ENCODE measurements around the gene KIF5A. TPM values are rescaled to one million over a fixed set of nuclear protein-coding genes. Genes with fewer than 3 reads are reported as not detected.

Gene KIF5A
- total and polyA plus RNA-seq, 2 of the 13 experiments (the other 11 are each of a cell fraction or from before 2014, with no cell fraction given) = 1.6 to 11.9 TPM

- no peak for TF ChIP-seq GPBP1L1 (CRISPR knock-in tag; IDR thresholded peaks at IDR 0.05)
- no peak for TF ChIP-seq CENPX (CRISPR knock-in tag; IDR thresholded peaks at IDR 0.05)
- TF ChIP-seq REXO4 (CRISPR knock-in tag; IDR thresholded peaks at IDR 0.05; ENCODE audit: borderline replicate concordance) = no peak
- TF ChIP-seq MYPOP (CRISPR knock-in tag; IDR thresholded peaks at IDR 0.05) = peak; percentile 55; the same call in 1 of the 2 replicates
- 0 out of 2 replicates have a peak, but pooled peaks have one; percentile 45 for TF ChIP-seq DZIP1 (CRISPR knock-in tag; IDR thresholded peaks at IDR 0.05)
- TF ChIP-seq PHF8 (CRISPR knock-in tag; IDR thresholded peaks at IDR 0.05) = peak; percentile 74; the same call in 1 of the 2 replicates
- TF ChIP-seq GATAD1 (CRISPR knock-in tag; IDR thresholded peaks at IDR 0.05) = peak; percentile 77
- TF ChIP-seq TBX2 (CRISPR knock-in tag; IDR thresholded peaks at IDR 0.05; ENCODE audit: borderline replicate concordance) = peak; percentile 28; the same call in 1 of the 2 replicates
- no peak for TF ChIP-seq SYNCRIP (IDR thresholded peaks at IDR 0.05; ENCODE audit: insufficient read depth, low read depth, low read length)
- TF ChIP-seq ATF7 (IDR thresholded peaks at IDR 0.05) = no peak
- no peak for TF ChIP-seq ATF7 (CRISPR knock-in tag; IDR thresholded peaks at IDR 0.05)
- TF ChIP-seq KLF16 (CRISPR knock-in tag; IDR thresholded peaks at IDR 0.05) = no peak
- TF ChIP-seq PPARG (CRISPR knock-in tag; conservative IDR thresholded peaks at IDR 0.05) = no peak
- no peak for TF ChIP-seq AHR (CRISPR knock-in tag; IDR thresholded peaks at IDR 0.05)
- TF ChIP-seq ZNF20 (CRISPR knock-in tag; IDR thresholded peaks at IDR 0.05) = 0 out of 2 replicates have a peak, but pooled peaks have one; percentile 51
- no peak for TF ChIP-seq GATAD2A (CRISPR knock-in tag; IDR thresholded peaks at IDR 0.05)
- TF ChIP-seq ZBTB7B (CRISPR knock-in tag; IDR thresholded peaks at IDR 0.05) = 0 out of 2 replicates have a peak, but pooled peaks have one; percentile 26
- TF ChIP-seq TBP (CRISPR knock-in tag; IDR thresholded peaks at IDR 0.05) = no peak
- TF ChIP-seq CAMTA2 (CRISPR knock-in tag; IDR thresholded peaks at IDR 0.05; ENCODE audit: borderline replicate concordance) = 0 out of 2 replicates have a peak, but pooled peaks have one; percentile 67
- no peak for TF ChIP-seq MAFF (IDR thresholded peaks at IDR 0.05; ENCODE audit: low read depth, low read length)
- no peak for TF ChIP-seq TAF15 (IDR thresholded peaks at IDR 0.05; ENCODE audit: low read depth, low read length, poor library complexity, severe bottlenecking)
- no peak for TF ChIP-seq ZC3H13 (CRISPR knock-in tag; IDR thresholded peaks at IDR 0.05)
- no peak for TF ChIP-seq KDM1A (CRISPR knock-in tag; IDR thresholded peaks at IDR 0.05)
- no peak for TF ChIP-seq FOXJ3 (CRISPR knock-in tag; IDR thresholded peaks at IDR 0.05; ENCODE audit: borderline replicate concordance)
- TF ChIP-seq RFX5 (IDR thresholded peaks at IDR 0.05; ENCODE audit: low read depth, low read length) = no peak
- no peak for TF ChIP-seq CREB1 (IDR thresholded peaks at IDR 0.05)
- TF ChIP-seq CREB1 (CRISPR knock-in tag; IDR thresholded peaks at IDR 0.05) = no peak
Observed at GRCh38 chr12:57590864-57591781, 41.3 kb downstream of the KIF5A start, which contains the start of gene PIP4K2C (continued).
